ENCODE data around the gene PDE8B.

PDE8B gene

GRCh38 chr5:77210091-77210963 lies at the start of gene PDE8B:
Gene PDE8B, plus strand, starts transcription at chr5:77210680. Its CDS starts 246 bp downstream, at chr5:77210926.
- DNase-seq, result peak; percentile 41

GRCh38 chr5:77163453-77163852 lies 47.0 kb upstream of the PDE8B start:
- DNase-seq, result no peak

- DNase-seq, result no peak
Measured at GRCh38 chr5:77167063-77167462, 43.4 kb upstream of the PDE8B start.

GRCh38 chr5:77167695-77168121 lies 42.8 kb upstream of the PDE8B start:
- peak; percentile 41 for DNase-seq

- peak; percentile 66 for DNase-seq
Measured at GRCh38 chr5:77168161-77168878, 42.2 kb upstream of the PDE8B start.

GRCh38 chr5:77168879-77169244 lies 41.6 kb upstream of the PDE8B start:
- DNase-seq, result no peak

- no peak for DNase-seq
Measured at GRCh38 chr5:77170196-77170890, 40.1 kb upstream of the PDE8B start.

- DNase-seq, result no peak
Measured at GRCh38 chr5:77171141-77171910, 39.2 kb upstream of the PDE8B start.

GRCh38 chr5:77172713-77173328 lies 37.7 kb upstream of the PDE8B start:
- DNase-seq, result no peak

- no peak for DNase-seq
Measured at GRCh38 chr5:77174526-77174925, 36.0 kb upstream of the PDE8B start.

GRCh38 chr5:77175231-77175630 lies 35.2 kb upstream of the PDE8B start:
- no peak for DNase-seq

GRCh38 chr5:77176429-77176828 lies 34.1 kb upstream of the PDE8B start:
- no peak for DNase-seq

- no peak for DNase-seq
Measured at GRCh38 chr5:77177576-77177975, 32.9 kb upstream of the PDE8B start.

- peak; percentile 39 for DNase-seq
Measured at GRCh38 chr5:77180167-77181081, 30.1 kb upstream of the PDE8B start.

- no peak for DNase-seq
Measured at GRCh38 chr5:77181173-77181572, 29.3 kb upstream of the PDE8B start.

- no peak for DNase-seq
Measured at GRCh38 chr5:77181596-77182304, 28.7 kb upstream of the PDE8B start.

- DNase-seq, result no peak
Measured at GRCh38 chr5:77182367-77182766, 28.1 kb upstream of the PDE8B start.

- no peak for DNase-seq
Measured at GRCh38 chr5:77186652-77187370, 23.7 kb upstream of the PDE8B start.

GRCh38 chr5:77189421-77189820 lies 21.1 kb upstream of the PDE8B start:
- no peak for DNase-seq
